Adipocyte (in vitro differentiated cells): ENCODE measurements around the gene MGRN1.

Source experiments
- DNase-seq: peaks from one replicate; pipeline ENCODE4 v3.0.0-alpha.2; 2015; ENCODE audit warnings: low read depth
- H3K27me3 ChIP-seq: replicated peaks from 2 replicates; pipeline ENCODE4 v1.7.0; 2013; ENCODE audit warnings: mild to moderate bottlenecking, low read length, moderate library complexity; ENCODE audit not compliant: control insufficient read depth, insufficient read depth
- H3K36me3 ChIP-seq: 2 replicates; pipeline ENCODE4 v1.7.0; 2013; ENCODE audit warnings: low read length, mild to moderate bottlenecking, moderate library complexity; ENCODE audit not compliant: control insufficient read depth, insufficient read depth, severe bottlenecking
- H3K4me1 ChIP-seq: 2 replicates; pipeline ENCODE4 v1.7.0; 2013; ENCODE audit warnings: mild to moderate bottlenecking, low read length, moderate library complexity; ENCODE audit not compliant: control insufficient read depth, insufficient read depth
- H3K4me3 ChIP-seq: 2 replicates; pipeline ENCODE4 v1.7.0; 2013; ENCODE audit warnings: mild to moderate bottlenecking, low read length, moderate library complexity
- H3K9ac ChIP-seq: 2 replicates; pipeline ENCODE4 v1.7.0; 2013; ENCODE audit warnings: mild to moderate bottlenecking, low read length, moderate library complexity
- H3K9me3 ChIP-seq: 2 replicates; pipeline ENCODE4 v1.7.0; 2013; ENCODE audit warnings: mild to moderate bottlenecking, low read length, moderate library complexity; ENCODE audit not compliant: control insufficient read depth

Gene MGRN1

DNA sequence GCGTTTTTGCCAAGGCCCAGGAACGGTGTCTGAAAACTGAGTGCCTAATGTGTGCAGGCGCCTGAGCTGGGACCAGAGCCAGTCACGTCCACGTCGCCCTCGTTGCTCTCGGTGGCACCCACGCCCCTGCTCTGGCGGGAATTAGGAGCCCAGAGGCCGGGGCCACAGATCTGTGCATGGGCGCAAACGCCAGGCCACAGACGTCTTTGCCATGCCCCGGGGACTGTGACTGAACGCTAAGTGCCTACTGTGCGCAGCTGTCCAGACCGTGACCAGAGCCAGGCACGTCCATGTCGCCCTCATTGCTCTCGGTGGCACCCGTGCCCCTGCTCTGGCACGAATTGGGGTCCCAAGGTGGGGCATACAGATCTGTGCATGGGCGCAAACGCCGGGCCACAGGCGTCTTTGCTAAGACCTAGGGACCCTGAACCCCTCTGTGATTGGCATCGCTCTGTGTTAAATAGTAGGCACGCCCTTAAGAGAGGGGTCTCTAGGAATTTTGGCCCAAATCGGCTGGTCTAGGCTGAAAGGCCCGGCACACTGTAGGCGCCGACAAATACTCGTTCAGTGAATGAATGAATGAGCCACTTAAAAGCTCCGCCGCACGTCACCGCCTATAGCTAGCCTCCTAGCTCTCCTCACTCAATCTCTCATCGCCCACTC lies 9.1 kb upstream of the MGRN1 start:
- H3K4me1 ChIP-seq, result peaks cover 40% of the 10 kb centered on the region
- H3K4me3 ChIP-seq, result peak overlapping the region; percentile 92
- H3K9me3 ChIP-seq, result no peaks in the 10 kb centered on the region
- H3K36me3 ChIP-seq, result no peaks in the 10 kb centered on the region
- peak overlapping the region; percentile 94 for H3K9ac ChIP-seq
- DNase-seq, result no peak
- no peaks in the 10 kb centered on the region for H3K27me3 ChIP-seq

DNA sequence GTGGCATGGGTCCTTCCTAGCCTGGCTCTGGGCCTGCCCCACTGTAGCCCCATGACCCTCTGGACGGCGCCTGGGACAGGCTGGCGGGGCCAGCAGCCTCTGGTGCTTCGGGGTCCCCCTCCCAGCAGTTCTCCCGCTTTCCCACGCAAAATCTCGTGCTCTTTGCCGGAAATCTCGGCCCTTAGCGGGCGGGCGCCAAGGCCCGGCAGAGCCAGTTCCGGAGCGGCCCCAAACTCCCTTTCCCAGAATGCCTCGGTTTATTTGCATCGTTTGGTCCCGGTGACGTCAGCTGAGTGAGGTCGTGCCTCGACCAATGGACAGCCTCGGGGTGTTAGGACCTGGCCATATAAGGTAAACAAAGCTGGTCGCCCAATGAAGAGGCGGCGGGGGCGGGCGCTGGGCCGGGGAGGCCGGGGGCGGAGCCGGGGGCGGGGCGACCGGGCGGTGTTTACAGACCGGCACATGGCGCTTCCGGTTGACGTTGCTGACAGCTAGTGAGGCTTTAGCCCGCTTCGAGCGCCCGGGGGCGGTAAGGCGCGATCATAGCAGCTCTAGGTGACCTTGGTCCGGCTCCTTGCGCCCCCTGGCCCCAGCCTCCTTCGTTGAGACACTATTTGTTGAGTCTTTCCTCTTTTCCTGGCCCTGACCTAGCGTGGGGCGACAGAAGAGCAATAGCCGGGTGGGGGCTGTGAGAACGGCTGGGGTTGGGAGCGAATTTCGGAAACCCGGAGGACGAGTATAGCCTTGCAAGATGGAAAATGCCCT lies 8.4 kb upstream of the MGRN1 start:
- DNase-seq, result peak; percentile 100
- Histone ChIP-seq H3K9me3 (no peaks in the 10 kb centered on the region), H3K4me3 (peak overlapping the region; percentile 92), H3K36me3 (no peaks in the 10 kb centered on the region), H3K4me1 (peaks cover 37% of the 10 kb centered on the region), H3K9ac (peak overlapping the region; percentile 97), H3K27me3 (no peaks in the 10 kb centered on the region)

DNA sequence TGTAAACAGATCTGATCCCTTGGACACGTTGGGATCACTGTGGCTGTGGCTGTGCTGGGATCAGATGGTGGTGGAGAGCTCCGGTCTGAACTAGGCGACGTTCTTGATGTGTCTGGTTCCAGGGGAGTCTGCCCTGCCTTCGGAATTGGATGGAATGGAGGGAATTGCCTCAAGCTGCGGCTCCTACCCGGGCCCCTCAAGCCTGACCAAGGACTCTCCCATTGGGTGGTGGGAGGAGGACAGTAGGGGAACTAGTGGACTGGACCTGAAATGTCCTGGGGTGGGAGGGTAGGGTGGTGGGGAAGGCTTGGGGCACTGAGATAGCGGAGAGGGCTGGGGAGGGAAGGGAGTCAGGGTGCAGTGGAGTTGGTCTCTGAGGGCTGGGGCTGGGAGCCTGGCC lies 6.7 kb upstream of the MGRN1 start:
- Histone ChIP-seq H3K36me3 (no peaks in the 10 kb centered on the region), H3K4me1 (peaks cover 24% of the 10 kb centered on the region), H3K4me3 (peak overlapping the region; percentile 86), H3K27me3 (no peaks in the 10 kb centered on the region), H3K9me3 (no peaks in the 10 kb centered on the region), H3K9ac (peak overlapping the region; percentile 97)
- no peak for DNase-seq

DNA sequence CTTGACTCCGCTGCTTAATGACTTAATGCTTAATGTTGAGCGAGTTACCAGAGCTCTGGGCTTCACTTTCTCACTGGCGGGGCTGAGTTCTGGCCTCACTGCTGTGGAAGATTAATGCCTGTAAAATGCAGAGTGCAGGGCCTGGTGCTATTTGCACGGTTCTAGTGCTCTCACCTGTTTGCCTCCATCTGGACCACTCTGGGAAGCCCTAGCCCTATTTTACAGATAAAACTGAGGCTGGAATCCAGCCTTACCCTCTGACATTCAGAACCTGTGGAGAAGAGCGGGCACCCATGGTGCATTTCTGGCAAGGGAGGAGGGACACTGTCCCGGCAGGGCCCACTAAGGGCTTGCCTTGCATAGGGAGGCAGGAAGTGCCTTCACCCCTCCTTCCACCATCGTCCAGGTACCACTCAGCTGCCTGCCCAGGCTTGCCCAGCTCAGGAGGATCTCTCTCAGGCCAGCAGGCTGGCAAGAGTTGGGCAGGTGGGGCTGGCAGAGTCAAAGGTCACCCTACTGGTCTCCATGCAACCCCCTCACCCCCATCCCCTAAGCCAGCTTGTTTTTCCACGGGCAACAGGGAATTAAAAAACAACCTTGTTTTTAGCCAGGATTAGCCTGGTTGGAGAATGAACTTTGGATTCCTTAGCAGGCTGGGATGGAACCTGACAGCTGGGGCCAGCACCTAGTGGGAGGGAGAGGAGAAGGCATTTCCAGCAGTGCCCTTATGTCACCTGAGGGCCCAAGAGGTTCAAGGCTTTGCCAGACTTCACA lies 5.8 kb upstream of the MGRN1 start:
- Histone ChIP-seq H3K27me3 (no peaks in the 10 kb centered on the region), H3K4me3 (no peak overlapping the region), H3K9ac (no peak overlapping the region), H3K9me3 (no peaks in the 10 kb centered on the region), H3K36me3 (no peaks in the 10 kb centered on the region), H3K4me1 (peaks cover 19% of the 10 kb centered on the region)
- no peak for DNase-seq

- H3K36me3 ChIP-seq, result no peaks in the 10 kb centered on the region
- H3K4me3 ChIP-seq, result peak overlapping the region; percentile 86
- no peaks in the 10 kb centered on the region for H3K9me3 ChIP-seq
- no peak for DNase-seq
- peaks cover 19% of the 10 kb centered on the region for H3K4me1 ChIP-seq
- H3K9ac ChIP-seq, result peak overlapping the region; percentile 97
- no peaks in the 10 kb centered on the region for H3K27me3 ChIP-seq
Observed at GRCh38 chr16:4623593-4623992, 1.0 kb upstream of the MGRN1 start.

GRCh38 chr16:4624827-4625559 lies 367 bp downstream of the MGRN1 start:
- DNase-seq, result peak; percentile 89
- Histone ChIP-seq H3K36me3 (no peaks in the 10 kb centered on the region), H3K4me3 (peak overlapping the region; percentile 86)

GRCh38 chr16:4625560-4626159 lies 1.0 kb downstream of the MGRN1 start:
- Histone ChIP-seq H3K36me3 (no peaks in the 10 kb centered on the region), H3K9ac (peak overlapping the region; percentile 97), H3K9me3 (no peaks in the 10 kb centered on the region), H3K4me3 (peak overlapping the region; percentile 86), H3K27me3 (no peaks in the 10 kb centered on the region), H3K4me1 (peaks cover 19% of the 10 kb centered on the region)
- no peak for DNase-seq

More at GRCh38 chr16:4624827-4625559, 367 bp downstream of the MGRN1 start:
- Histone ChIP-seq H3K27me3 (no peaks in the 10 kb centered on the region), H3K9ac (peak overlapping the region; percentile 97), H3K9me3 (no peaks in the 10 kb centered on the region), H3K4me1 (peaks cover 19% of the 10 kb centered on the region)

DNA sequence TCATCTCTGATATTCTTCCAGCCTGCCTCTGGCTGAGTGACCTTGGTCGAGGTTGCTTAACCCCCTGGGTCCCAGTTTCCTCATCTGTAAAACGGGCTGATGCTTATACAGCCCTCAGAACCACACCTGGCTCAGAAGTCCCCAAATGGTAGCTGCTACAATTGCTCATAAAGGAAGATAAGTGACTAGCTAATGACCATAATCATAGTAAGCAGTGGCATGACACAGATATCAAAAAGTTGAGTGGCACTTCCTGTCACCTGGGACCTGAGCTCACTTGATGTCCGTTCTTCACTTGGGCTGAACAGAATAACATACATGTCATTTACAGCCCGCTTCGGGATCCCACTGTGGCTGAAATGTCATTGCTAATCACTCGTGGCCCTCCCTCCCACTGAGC lies 1.8 kb downstream of the MGRN1 start:
- H3K4me3 ChIP-seq, result peak overlapping the region; percentile 86
- no peak for DNase-seq
- no peaks in the 10 kb centered on the region for H3K36me3 ChIP-seq

GRCh38 chr16:4628283-4628682 lies 3.7 kb downstream of the MGRN1 start:
- H3K4me1 ChIP-seq, result peaks cover 19% of the 10 kb centered on the region
- no peaks in the 10 kb centered on the region for H3K27me3 ChIP-seq
- no peak overlapping the region for H3K9ac ChIP-seq
- DNase-seq, result no peak
- H3K4me3 ChIP-seq, result no peak overlapping the region
- H3K9me3 ChIP-seq, result no peaks in the 10 kb centered on the region
- H3K36me3 ChIP-seq, result no peaks in the 10 kb centered on the region

More for the DNA sequence above, 1.8 kb downstream of the MGRN1 start:
- Histone ChIP-seq H3K27me3 (no peaks in the 10 kb centered on the region), H3K9ac (peak overlapping the region; percentile 97), H3K4me1 (peaks cover 19% of the 10 kb centered on the region), H3K9me3 (no peaks in the 10 kb centered on the region)

- Histone ChIP-seq H3K9me3 (no peaks in the 10 kb centered on the region), H3K27me3 (no peaks in the 10 kb centered on the region), H3K9ac (no peak overlapping the region), H3K4me1 (peaks cover 2% of the 10 kb centered on the region), H3K4me3 (no peak overlapping the region), H3K36me3 (no peaks in the 10 kb centered on the region)
- DNase-seq, result no peak
Observed at GRCh38 chr16:4631444-4631843, 6.8 kb downstream of the MGRN1 start.
